Activated naive CD4-positive, alpha-beta T cell treated with anti-CD3 and anti-CD28 coated beads, Interleukin-2, amount 10 ng/mL, durations not matched to agents 7 days and 5 days (primary cell): ENCODE results near the gene EEFSEC.

Experiments used
- CTCF ChIA-PET: fragments of 350-600 bp; sonication (Branson Sonifier 250); formaldehyde crosslinking; loops from one replicate; lab custom pipeline; 2021; ENCODE audit warnings: antibody characterized with exemption; lab: Charles Lee
- DNase-seq: peaks from one replicate; pipeline ENCODE4 v3.0.0-alpha.2; 2020
- H3K27ac Mint-ChIP-seq: one replicate; pipeline ENCODE4 v1.8.0; 2021; ENCODE audit warnings: mild to moderate bottlenecking, moderate library complexity, mixed read lengths
- H3K27me3 Mint-ChIP-seq: one replicate; pipeline ENCODE4 v1.8.0; 2021; ENCODE audit warnings: mild to moderate bottlenecking, mixed read lengths
- H3K36me3 Mint-ChIP-seq: one replicate; pipeline ENCODE4 v1.8.0; 2021; ENCODE audit warnings: mixed read lengths
- H3K4me1 Mint-ChIP-seq: one replicate; pipeline ENCODE4 v1.8.0; 2021; ENCODE audit warnings: mixed read lengths
- H3K4me3 Mint-ChIP-seq: one replicate; pipeline ENCODE4 v1.8.0; 2021; ENCODE audit warnings: mild to moderate bottlenecking, moderate library complexity, mixed read lengths
- H3K9me3 Mint-ChIP-seq: one replicate; pipeline ENCODE4 v1.8.0; 2021; ENCODE audit warnings: mixed read lengths

EEFSEC gene

GRCh38 chr3:128153156-128154041, at the start of gene EEFSEC:
EEFSEC (plus strand) TSS chr3:128153481; CDS start chr3:128153508, 27 bp downstream.
- H3K27me3 Mint-ChIP-seq: no peaks in the 10 kb centered on the region
- CTCF ChIA-PET: interaction anchor here (0.8 to 1.1 kb wide), 5 partner anchors 20 to 172 kb away, joined by 3 to 4 read pairs (median 3); no protein-coding TSS in a partner anchor
- peak within 1 kb of the TSS; percentile 84 for H3K4me3 Mint-ChIP-seq
- peak within 1 kb of the TSS; percentile 80 for H3K27ac Mint-ChIP-seq
- DNase-seq: peak; percentile 85
- H3K36me3 Mint-ChIP-seq: peaks cover 24% of the 10 kb centered on the region
- H3K9me3 Mint-ChIP-seq: peaks cover 3% of the 10 kb centered on the region
- peaks cover 20% of the 10 kb centered on the region for H3K4me1 Mint-ChIP-seq

- no peaks in the 10 kb centered on the region for H3K27me3 Mint-ChIP-seq
- peaks cover 18% of the 10 kb centered on the region for H3K4me1 Mint-ChIP-seq
- no peak for DNase-seq
- H3K36me3 Mint-ChIP-seq: peaks cover 47% of the 10 kb centered on the region
- H3K9me3 Mint-ChIP-seq: no peaks in the 10 kb centered on the region
- no peak overlapping the region for H3K27ac Mint-ChIP-seq
- CTCF ChIA-PET: no interaction called here
- H3K4me3 Mint-ChIP-seq: no peak overlapping the region
Observed at GRCh38 chr3:128107834-128108233, 45.4 kb upstream of the EEFSEC start.

GRCh38 chr3:128111147-128111546, 42.1 kb upstream of the EEFSEC start:
- Mint-ChIP-seq H3K4me1 (peaks cover 38% of the 10 kb centered on the region), H3K4me3 (no peak overlapping the region), H3K9me3 (no peaks in the 10 kb centered on the region), H3K27ac (no peak overlapping the region), H3K36me3 (peaks cover 49% of the 10 kb centered on the region), H3K27me3 (no peaks in the 10 kb centered on the region)
- CTCF ChIA-PET: interaction anchor here (1.0 to 1.8 kb wide), 3 partner anchors 8 to 22 kb away, joined by 3 to 12 read pairs (median 4); no protein-coding TSS in a partner anchor
- no peak for DNase-seq

- peak; percentile 56 for DNase-seq
- Mint-ChIP-seq H3K27ac (peak overlapping the region; percentile 92), H3K9me3 (no peaks in the 10 kb centered on the region), H3K4me3 (no peak overlapping the region), H3K27me3 (no peaks in the 10 kb centered on the region), H3K4me1 (peaks cover 38% of the 10 kb centered on the region), H3K36me3 (peaks cover 48% of the 10 kb centered on the region)
- CTCF ChIA-PET: interaction anchor here (0.7 to 2.8 kb wide), 4 partner anchors 11 to 21 kb away, joined by 3 to 11 read pairs (median 4); partner anchors contain the start of gene RUVBL1
Observed at GRCh38 chr3:128112357-128112968, 40.8 kb upstream of the EEFSEC start.

GRCh38 chr3:128113817-128114794, 39.2 kb upstream of the EEFSEC start:
- H3K36me3 Mint-ChIP-seq: peaks cover 51% of the 10 kb centered on the region
- H3K27ac Mint-ChIP-seq: peak overlapping the region; percentile 80

GRCh38 chr3:128122013-128122412, 31.3 kb upstream of the EEFSEC start:
- Mint-ChIP-seq H3K4me3 (peak overlapping the region; percentile 98), H3K27ac (no peak overlapping the region), H3K36me3 (peaks cover 30% of the 10 kb centered on the region), H3K9me3 (no peaks in the 10 kb centered on the region), H3K27me3 (no peaks in the 10 kb centered on the region), H3K4me1 (peaks cover 29% of the 10 kb centered on the region)
- DNase-seq: no peak
- CTCF ChIA-PET: interaction anchor here (0.7 to 2.5 kb wide), 3 partner anchors 12 to 71 kb away, joined by 3 to 15 read pairs (median 15); no protein-coding TSS in a partner anchor

More at GRCh38 chr3:128113817-128114794, 39.2 kb upstream of the EEFSEC start:
- peaks cover 40% of the 10 kb centered on the region for H3K4me1 Mint-ChIP-seq
- no peaks in the 10 kb centered on the region for H3K27me3 Mint-ChIP-seq
- CTCF ChIA-PET: interaction anchor here (1.4 to 2.8 kb wide), 2 partner anchors 9 to 19 kb away, joined by 4 to 11 read pairs; partner anchors contain the start of gene RUVBL1
- no peak overlapping the region for H3K4me3 Mint-ChIP-seq
- no peaks in the 10 kb centered on the region for H3K9me3 Mint-ChIP-seq
- no peak for DNase-seq

- no peak for DNase-seq
- CTCF ChIA-PET: interaction anchor here (2.3 to 2.5 kb wide), 3 partner anchors 10 to 28 kb away, joined by 11 to 15 read pairs (median 15); no protein-coding TSS in a partner anchor
- Mint-ChIP-seq H3K27me3 (peaks cover 4% of the 10 kb centered on the region), H3K4me3 (peak overlapping the region; percentile 98), H3K4me1 (peaks cover 29% of the 10 kb centered on the region), H3K27ac (peak overlapping the region; percentile 94), H3K9me3 (no peaks in the 10 kb centered on the region), H3K36me3 (peaks cover 28% of the 10 kb centered on the region)
Observed at GRCh38 chr3:128123156-128123537, 30.1 kb upstream of the EEFSEC start.

- Mint-ChIP-seq H3K27me3 (peaks cover 5% of the 10 kb centered on the region), H3K9me3 (no peaks in the 10 kb centered on the region), H3K4me1 (peaks cover 29% of the 10 kb centered on the region), H3K27ac (peak within 1 kb of the TSS; percentile 94), H3K4me3 (peak within 1 kb of the TSS; percentile 98), H3K36me3 (peaks cover 23% of the 10 kb centered on the region)
- peak; percentile 98 for DNase-seq
- CTCF ChIA-PET: interaction anchor here (0.8 to 2.5 kb wide), 5 partner anchors 10 to 33 kb away, joined by 3 to 15 read pairs (median 11); no protein-coding TSS in a partner anchor
Observed at GRCh38 chr3:128123538-128124368, 29.5 kb upstream of the EEFSEC start, which contains the start of gene RUVBL1. RUVBL1 (minus strand) TSS chr3:128123812; CDS start chr3:128123724, 88 bp downstream.

- peaks cover 20% of the 10 kb centered on the region for H3K4me1 Mint-ChIP-seq
- no peak overlapping the region for H3K4me3 Mint-ChIP-seq
- peaks cover 8% of the 10 kb centered on the region for H3K36me3 Mint-ChIP-seq
- no peak overlapping the region for H3K27ac Mint-ChIP-seq
- DNase-seq: no peak
- no peaks in the 10 kb centered on the region for H3K9me3 Mint-ChIP-seq
- CTCF ChIA-PET: interaction anchor here (0.9 kb wide), 1 partner anchor 15 kb away, joined by 3 read pairs; no protein-coding TSS in a partner anchor
- peaks cover 8% of the 10 kb centered on the region for H3K27me3 Mint-ChIP-seq
Observed at GRCh38 chr3:128127236-128127635, 26.0 kb upstream of the EEFSEC start.

GRCh38 chr3:128128251-128128650, 25.0 kb upstream of the EEFSEC start:
- Mint-ChIP-seq H3K4me3 (no peak overlapping the region), H3K9me3 (no peaks in the 10 kb centered on the region), H3K27ac (no peak overlapping the region), H3K36me3 (peaks cover 8% of the 10 kb centered on the region), H3K27me3 (peaks cover 8% of the 10 kb centered on the region), H3K4me1 (peaks cover 12% of the 10 kb centered on the region)
- CTCF ChIA-PET: interaction anchor here (0.9 to 2.2 kb wide), 3 partner anchors 16 to 299 kb away, joined by 3 to 10 read pairs (median 3); no protein-coding TSS in a partner anchor
- DNase-seq: no peak

GRCh38 chr3:128131897-128132646, 21.2 kb upstream of the EEFSEC start:
- DNase-seq: no peak
- Mint-ChIP-seq H3K4me3 (no peak overlapping the region), H3K27me3 (peaks cover 21% of the 10 kb centered on the region), H3K27ac (no peak overlapping the region), H3K9me3 (no peaks in the 10 kb centered on the region), H3K4me1 (no peaks in the 10 kb centered on the region), H3K36me3 (no peaks in the 10 kb centered on the region)
- CTCF ChIA-PET: interaction anchor here (1.1 to 4.8 kb wide), 10 partner anchors 9 to 557 kb away, joined by 4 to 109 read pairs (median 12); partner anchors contain the start of gene RUVBL1
